NOMO-1 treated with dmso at 0.1 percent for 144 hours (cell line): ENCODE results near the gene PHYKPL.
A peak's percentile ranks its signal among the peaks of the same experiment; 100 is the strongest.

ENCODE experiments used
- DNase-seq: peaks from one replicate; lab custom pipeline; 2025; ENCODE audit not compliant: unreplicated experiment; lab: John Stamatoyannopoulos, UW

The PHYKPL gene

DNA sequence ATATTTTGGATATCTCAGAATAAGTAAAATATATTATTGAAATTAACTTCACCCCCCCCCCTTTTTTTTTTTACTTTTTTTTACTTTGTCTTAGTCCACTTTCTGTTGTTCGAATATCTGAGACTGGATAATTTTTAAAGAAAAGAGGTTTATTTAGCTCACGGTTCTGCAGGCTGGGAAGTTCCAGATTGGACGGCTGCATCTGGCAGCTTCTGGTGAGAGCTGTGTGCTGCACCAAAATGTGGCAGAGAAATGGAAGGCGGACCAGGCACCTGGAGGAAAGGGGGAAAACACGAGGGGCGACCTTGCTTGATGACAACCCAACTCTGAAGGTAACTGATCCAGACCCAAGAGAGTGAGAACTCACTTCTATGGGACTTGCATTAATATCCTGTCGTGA lies 39.8 kb downstream of the PHYKPL start:
- no peak for DNase-seq

DNA sequence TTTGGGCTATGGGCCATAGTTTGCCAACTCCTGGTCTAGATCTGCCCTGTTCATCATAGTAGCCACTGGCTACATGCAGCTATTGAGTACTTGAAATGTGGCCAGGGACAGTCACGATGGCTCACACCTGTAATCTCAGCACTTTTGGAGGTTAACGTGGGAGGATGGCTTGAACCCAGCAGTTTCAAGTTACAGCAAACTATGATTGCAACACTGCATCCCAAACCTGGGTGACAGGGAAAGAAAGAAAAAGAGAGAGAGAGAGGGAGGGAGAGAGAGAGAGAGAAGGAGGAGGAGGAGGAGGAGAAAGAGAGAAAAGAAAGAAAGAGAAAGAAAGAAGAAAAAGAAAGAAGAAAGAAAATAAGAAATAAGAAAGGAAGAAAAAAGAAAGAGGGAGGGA lies 40.4 kb downstream of the PHYKPL start:
- DNase-seq = no peak

DNA sequence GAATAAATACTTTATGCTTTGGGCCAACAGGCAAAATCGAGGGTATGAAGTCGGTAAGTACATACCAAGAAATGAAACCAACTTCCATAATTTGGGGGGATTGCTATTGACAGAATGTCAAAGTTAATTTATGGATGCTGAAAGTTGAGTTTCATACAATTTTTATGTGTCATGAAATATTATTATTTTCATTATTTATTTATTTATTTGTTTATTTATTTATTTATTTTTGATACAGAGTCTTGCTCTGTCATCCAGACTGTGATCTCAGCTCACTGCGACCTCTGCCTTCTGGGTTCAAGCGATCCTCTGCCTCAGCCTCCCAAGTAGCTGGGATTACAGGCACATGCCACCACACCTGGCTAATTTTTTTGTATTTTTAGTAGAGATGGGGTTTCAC lies 40.9 kb downstream of the PHYKPL start:
- no peak for DNase-seq

DNA sequence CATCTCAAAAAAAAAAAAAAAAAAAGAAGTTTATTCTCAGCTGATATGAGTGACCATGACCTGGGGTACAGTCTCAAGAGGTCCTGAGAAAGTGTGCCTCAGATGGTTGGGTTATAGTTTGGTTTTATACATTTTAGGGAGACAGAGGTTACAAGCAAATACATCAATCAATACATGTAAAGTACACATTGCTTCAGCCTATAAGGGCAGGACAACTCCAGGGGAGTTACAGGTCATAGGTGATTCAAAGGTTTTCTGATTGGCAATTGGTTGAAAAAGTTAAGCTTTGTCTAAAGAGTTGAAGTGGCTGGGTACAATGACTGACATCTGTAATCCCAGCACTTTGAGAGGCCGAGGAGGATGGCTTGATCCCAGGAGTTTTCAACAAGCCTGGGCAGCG lies 43.2 kb downstream of the PHYKPL start:
- DNase-seq = no peak

DNA sequence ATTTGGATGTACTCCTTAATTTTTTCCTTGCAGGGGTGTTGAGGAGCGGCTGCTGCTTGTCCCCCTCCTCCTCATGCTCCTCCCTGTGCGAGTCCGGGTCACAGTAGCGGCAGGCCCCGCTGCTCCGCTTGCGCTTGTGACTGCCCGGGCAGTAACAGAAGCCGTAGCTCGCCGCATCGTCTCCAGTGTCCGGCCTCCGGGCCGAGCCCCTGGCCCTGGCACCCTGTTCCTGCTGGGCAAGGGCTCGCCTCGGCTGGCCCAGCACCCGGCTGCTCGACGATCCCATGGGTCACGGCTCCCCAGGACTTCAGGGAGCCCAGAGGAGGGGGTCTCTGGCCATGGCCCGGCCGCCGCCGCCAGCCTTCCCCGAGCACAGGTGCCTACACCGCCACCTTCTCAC lies 45.6 kb downstream of the PHYKPL start, which contains the start of gene GMCL2:
GMCL2 (minus strand) TSS at position 358 of the 400 bp plus-strand sequence; CDS start at position 286, 72 bp downstream.
- DNase-seq = no peak

DNA sequence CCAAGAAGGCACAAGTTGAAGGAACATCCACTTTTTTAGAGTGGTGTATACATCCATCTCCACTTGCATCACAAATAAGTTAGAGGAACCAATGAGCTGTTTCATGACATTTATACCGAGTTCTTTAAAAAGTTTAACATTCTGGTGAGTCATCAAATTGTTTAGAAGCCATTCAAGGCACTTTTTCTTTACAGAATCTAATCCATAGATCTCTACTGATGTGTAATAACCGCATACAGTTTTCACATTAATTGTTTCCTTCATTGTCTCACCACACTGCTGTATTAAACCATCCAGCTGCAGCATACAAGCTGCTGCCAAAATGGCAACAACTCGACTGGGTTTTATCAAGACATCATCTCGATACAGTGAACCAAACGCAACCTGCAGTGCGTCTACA lies 46.2 kb downstream of the PHYKPL start:
- no peak for DNase-seq

DNA sequence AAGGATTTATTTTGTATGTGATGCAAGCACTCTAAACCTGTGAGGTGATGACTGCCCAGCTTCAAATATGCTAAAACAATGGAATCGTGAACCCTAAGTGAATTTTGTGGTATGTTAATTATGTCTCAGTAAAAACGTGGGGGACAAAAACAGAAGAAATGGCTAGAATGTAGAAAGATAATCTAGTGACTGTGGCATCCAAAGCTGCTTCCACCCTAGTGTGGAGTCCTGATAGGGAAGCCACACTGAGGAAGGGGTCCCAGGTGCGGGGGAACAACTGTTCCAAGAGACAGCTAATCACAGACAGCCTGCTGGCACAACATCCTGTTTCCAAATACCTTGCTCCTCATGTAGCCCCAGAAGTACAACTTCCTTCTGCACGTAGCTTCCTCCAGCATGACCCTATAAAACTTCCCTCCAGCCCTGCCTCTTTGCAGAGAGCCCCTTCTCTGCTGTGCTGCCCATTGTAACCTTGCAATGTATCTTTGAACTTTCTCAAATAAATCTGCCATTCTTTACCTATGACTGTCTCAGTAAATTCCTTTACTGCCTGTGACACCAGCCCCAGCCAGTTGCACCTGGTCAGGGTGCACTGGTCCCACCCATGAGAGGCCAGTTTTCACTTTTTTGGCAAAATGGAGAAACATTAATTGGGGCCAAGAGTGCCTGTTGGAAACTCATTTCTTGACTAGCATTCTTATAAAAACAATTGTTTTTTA lies 50.3 kb downstream of the PHYKPL start:
- DNase-seq = peak; percentile 43

DNA sequence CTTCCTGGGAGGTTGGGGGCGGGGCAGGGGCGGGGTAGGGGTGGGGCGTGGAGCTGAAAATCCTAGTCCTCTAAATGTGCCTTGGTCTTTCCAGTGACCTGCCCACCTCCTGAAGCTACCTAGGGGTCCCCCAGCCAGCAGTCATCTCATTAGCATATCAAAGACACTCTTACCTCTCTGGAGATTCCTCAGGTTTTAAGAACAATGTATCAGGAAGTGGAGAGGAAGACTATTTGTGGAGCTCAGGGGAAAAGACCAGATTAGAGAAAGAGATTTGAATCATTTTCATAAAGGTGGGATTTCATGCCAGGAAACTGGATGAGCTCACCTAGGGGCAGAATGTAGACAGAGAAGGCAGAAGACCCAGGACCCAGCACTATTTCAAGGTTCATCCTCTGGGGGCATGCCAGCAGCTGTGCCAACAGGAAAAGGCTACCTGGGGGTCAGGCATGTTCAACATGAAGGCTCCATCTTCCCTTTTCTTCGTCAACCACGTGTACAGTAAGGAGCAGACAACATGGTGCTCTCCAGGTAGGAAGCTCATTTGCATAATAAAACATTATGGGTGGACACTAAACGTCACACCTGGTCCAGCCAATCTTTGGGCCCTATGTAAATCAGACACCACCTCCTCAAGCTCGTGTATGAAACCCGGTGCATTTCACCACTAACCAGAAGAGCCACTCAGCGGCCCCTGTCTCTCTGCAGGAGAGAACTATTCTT lies 52.3 kb downstream of the PHYKPL start:
- no peak for DNase-seq

DNA sequence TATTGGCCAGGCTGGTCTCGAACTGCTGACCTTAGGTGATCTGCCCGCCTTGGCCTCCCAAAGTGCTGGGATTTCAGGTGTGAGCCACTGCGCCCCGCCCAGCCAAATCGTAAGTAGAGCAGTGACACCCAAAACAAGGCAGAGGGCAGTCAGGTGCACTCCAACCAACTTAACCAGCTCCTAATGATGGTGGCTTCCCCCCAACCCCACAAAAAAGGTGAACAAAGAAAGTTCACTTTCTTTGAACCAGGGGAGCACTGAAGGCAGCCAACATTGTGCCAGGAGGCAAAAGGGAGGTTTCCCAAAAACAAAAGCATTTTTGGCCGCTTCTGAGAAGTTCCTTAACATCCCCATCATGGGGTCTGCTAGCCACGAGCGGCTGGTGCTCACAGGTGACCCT lies 55.0 kb downstream of the PHYKPL start:
- no peak for DNase-seq

DNA sequence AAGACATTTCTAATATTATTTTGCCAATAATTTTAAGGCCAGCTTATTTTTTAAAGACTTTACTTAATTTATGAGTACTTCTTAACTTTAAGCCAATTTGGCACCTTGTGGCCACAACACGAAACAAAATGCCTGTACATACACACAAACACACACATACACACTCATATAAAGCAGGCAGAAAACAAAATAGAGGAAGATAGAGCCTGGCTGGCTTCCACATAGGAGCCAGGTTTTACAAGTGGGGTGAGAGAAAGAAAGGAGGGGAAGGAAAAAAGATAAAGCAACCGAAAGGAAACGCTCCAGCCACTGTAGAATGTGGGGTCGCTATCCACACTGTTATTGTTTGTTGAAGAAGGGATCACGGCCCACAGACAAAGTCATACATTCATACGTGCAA lies 55.8 kb downstream of the PHYKPL start:
- DNase-seq = no peak

DNA sequence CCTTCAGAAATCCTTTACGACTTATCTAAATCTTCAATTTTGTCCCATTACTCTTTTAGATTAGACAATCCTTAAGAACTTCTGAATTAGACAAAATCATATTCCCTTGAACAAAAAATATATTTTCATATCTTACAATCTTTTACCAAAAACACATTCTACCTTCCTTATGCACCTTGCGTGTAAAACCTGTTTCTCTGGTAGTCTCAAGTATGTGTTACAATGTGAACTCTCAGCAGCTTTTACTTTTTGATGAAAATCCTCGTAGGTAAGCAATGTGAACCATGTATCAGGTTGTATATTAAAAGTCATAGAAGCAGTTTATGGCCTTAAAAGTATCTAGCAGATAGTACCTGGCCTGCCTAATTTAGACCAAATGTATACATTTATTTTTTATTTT lies 58.1 kb downstream of the PHYKPL start:
- DNase-seq = no peak

DNA sequence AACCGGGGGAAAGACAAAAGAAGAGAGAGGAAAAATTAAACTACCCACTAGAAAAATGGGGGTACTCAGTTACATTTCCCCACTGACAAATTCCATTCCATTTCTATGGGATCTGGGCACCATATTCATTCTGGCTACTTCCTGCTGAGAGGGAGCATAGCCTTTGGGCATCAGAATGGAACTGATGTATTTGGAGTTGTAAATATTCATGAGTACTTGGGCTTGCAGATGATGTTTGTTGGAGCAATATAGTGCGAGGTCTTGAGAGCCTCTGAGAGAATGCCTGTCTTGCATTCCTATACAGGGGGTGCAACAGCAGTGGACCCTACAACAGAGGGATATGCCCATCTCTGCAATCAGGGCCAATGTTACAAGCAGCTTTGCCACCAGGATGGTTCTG lies 62.1 kb downstream of the PHYKPL start:
- DNase-seq = no peak

DNA sequence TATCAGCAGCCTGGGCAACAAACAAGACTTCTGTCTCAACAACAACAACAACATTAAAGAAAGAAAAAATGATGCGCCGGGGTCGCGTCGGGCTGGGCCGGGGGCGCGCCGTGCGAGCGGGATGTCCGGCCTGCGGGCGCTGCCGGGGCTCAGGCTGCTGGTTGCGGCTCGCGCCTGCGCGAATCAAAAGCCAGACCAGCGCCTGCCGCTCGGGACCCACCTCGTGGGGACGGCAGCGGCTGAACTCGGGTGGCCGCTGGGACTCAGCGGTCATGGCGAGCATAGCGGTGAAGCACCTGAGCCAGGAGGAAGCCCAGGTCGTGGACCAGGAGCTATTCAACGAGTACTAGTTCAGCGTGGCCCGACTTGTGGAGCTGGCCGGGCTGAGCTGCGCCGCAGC lies 67.0 kb downstream of the PHYKPL start:
- no peak for DNase-seq

DNA sequence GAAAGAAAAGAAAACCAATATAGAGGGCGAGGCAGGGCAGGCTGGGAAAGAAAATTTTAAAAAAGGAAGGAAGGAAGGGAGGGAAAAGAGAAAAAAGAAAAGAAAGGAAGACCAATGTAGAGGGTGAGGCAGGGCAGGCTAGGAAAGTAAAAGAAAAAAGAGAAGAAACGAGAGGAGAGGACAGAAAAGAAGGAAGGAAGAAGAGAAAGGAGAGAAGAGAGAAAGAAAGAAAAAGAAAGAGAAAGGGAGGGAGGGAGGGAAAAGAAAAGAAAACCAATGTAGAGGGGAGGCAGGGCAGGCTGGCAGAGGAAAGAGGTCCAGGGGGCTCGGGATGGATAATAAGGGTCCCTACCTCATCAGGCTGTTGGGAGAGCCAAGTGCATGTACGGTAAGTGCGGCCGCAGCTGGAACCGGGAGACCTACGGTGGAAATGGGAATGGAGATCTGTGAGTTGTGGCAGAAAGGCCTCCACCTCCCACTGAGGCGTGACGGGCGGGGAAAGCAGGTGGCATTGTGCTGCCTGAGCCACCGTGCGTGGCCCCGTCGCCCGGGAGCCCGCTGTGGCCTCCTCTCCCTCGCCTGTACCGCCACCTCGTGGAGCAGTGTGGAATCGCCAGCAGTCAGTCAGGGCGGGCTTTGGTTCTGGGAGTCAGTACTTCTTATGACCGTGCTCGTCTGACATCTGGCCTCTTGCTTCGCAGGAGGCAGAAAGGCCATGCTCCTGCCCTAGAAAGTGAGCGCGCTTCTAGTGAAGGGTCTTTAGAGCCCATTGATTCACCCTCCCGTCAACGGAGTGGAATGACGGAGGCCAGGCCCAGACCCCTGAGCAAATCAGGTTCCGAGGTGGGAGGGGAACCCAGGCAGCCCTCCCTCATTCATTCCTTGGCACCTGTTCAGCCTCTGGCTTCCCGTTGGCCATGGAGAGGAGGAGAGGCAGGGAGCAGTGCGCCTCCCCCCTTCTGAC lies 68.5 kb downstream of the PHYKPL start:
- DNase-seq = peak; percentile 75

DNA sequence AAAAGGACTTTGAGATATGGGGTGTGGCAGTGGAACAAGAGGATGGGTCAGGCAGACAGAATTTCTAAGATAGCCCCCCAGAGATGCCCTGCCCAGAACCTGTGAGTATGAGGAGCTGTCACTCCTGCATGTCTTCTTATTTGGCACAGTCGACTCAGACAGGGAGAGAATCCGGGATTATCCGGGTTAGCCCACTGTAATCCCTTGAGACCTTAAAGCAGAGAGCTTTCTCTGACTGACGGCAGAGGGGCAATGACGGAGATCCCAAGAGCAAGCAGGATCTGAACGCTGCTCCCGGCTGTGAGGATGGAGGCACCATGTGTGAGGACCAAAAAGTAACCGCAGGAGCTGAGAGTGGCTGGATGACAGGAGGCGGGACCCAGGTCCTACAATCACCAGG lies 70.1 kb downstream of the PHYKPL start:
- no peak for DNase-seq

DNA sequence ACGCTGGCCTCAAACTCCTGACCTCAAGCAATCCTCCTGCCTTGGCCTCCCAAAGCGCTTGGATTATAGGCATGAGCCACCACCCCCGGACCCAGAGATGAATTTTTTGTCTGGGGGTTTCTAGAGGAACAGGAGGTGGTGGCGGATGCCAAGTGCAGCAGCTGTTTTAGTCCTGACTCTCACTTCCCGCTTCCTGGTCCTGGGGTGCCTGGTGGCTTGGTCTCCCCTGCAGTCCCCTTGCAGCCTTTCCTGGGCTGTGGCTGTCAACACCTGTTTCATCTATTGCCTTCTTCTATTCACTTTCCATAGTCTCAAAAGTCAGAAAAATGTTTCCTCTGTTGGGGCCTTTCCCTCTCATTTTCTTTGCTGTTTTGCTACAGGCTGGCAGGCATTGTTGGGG lies 72.4 kb downstream of the PHYKPL start:
- DNase-seq = no peak
